Urinary bladder (tissue), 4 donors: ENCODE data around the gene GSAP. TPM values are rescaled to one million over a fixed set of nuclear protein-coding genes. Genes with fewer than 3 reads are reported as not detected.

Experiments
- DNase-seq: peaks from one replicate; pipeline ENCODE4 v3.0.0-alpha.2; 2015; ENCODE audit errors: extremely low spot score
- H3K27ac ChIP-seq: one replicate; pipeline ENCODE4 v1.5.1; 2013; ENCODE audit warnings: low read depth, mild to moderate bottlenecking, moderate library complexity
- H3K36me3 ChIP-seq: one replicate; pipeline ENCODE4 v1.6.1; 2013; ENCODE audit warnings: mild to moderate bottlenecking, moderate library complexity; ENCODE audit not compliant: insufficient read depth
- H3K4me1 ChIP-seq: one replicate; pipeline ENCODE4 v1.6.1; 2013; ENCODE audit warnings: mild to moderate bottlenecking, moderate library complexity; ENCODE audit not compliant: insufficient read depth
- H3K4me3 ChIP-seq: one replicate; pipeline ENCODE4 v1.5.1; 2013; ENCODE audit warnings: low read depth, low read length
- WGBS: extraction: QIAGEN DNeasy Blood & Tissue Kit; methylation state at CpG from one replicate; pipeline ENCODE4 v1.1.7; 2013; 5-methylcytosine and 5-hydroxymethylcytosine counted together
- polyA plus RNA-seq: library from polyadenylated mRNA; stranded (reverse); fragments of 200-250 nt; gene quantifications from one replicate; pipeline ENCODE4 v1.2.3, GENCODE V29; 2013
- total RNA-seq: library from RNA; depleted of rRNA; stranded (reverse); fragments of >200 nt; gene quantifications from one replicate; pipeline ENCODE4 v1.2.3, GENCODE V29; 2014
- donor health status: healthy with polysubstance abuse.
- donor health status: healthy.

Gene GSAP
- total and polyA plus RNA-seq, 2 donors: 4.7 to 14.9 TPM

DNA sequence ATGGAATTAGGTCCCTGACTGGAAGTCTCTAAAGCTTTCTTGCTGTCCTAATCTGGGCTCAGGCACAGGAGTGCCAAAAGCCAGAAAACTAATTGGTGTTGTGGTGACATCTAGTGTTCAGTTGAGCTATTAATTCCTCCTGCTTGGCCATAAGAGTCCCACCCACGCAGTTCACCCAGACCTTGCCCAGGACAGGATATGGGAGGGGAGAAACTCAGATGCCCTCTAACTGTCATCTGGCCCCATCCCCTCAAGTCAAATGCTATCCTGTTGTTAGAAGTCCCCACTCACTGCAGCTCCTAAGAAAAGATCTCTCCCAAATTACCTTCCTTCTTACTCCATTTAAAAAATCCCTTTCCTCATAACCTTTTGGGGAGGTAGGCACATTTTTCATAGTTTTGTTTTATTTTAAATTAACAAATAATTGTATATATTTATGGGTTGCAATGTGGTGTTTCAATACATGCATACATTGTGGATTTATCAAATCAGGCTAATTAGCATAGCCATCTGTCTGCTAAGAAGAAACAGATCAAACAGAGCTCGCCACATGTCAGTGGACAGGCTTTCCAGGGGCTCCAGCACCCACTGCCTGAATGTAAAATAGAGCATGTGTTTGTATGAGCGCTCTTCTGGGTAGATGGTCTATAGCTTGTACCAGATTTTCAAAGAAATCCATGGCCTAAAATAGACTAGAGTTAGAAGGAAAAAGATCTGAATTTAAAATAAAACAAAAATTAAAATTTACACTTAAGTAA is 84.0 kb downstream of the GSAP start:
- 59% methylated on average over 3 of the region's 3 CpGs for WGBS

DNA sequence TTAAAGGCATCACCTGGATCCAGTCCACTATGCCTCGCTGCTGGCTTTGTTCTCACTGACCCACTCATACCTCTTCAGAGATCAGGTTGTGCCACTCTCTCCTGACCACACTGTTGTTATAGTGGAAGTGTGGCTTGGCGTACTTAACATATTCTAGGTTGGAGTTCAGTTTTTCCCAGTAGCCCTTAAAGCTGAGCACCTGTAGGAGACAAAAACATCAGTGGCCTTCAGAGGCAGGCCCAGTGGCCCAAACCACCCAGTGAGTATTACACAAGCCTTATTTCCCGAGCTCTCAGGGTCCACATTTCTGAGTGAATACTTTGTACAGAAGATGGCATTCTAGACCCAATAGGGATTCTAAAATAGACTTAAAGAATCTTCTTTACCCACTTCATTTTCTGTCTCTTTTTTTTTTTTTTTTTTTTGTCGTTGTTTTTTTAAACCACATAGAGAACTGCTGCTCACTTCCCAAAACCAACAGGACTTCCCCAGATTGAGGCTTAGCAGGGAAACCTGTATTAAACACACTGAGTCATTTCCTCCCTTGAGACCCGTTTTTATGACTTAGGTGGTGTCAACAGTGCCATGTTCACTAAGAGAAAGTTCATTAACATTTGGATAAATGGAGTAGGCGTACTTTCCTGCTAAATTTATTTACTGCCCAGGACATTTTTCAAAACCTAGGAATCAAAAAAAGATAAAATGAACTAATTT is 85.8 kb downstream of the GSAP start:
- 78% methylated on average over 6 of the region's 6 CpGs for WGBS
- no peak for DNase-seq
- H3K36me3 ChIP-seq: no peaks in the 10 kb centered on the region
- H3K4me3 ChIP-seq: no peak overlapping the region
- H3K27ac ChIP-seq: peak overlapping the region; percentile 58
- no peaks in the 10 kb centered on the region for H3K4me1 ChIP-seq

More for the DNA sequence above, 84.0 kb downstream of the GSAP start:
- no peak overlapping the region for H3K27ac ChIP-seq
- no peaks in the 10 kb centered on the region for H3K4me1 ChIP-seq
- peak; percentile 66 for DNase-seq
- no peak overlapping the region for H3K4me3 ChIP-seq
- H3K36me3 ChIP-seq: no peaks in the 10 kb centered on the region

DNA sequence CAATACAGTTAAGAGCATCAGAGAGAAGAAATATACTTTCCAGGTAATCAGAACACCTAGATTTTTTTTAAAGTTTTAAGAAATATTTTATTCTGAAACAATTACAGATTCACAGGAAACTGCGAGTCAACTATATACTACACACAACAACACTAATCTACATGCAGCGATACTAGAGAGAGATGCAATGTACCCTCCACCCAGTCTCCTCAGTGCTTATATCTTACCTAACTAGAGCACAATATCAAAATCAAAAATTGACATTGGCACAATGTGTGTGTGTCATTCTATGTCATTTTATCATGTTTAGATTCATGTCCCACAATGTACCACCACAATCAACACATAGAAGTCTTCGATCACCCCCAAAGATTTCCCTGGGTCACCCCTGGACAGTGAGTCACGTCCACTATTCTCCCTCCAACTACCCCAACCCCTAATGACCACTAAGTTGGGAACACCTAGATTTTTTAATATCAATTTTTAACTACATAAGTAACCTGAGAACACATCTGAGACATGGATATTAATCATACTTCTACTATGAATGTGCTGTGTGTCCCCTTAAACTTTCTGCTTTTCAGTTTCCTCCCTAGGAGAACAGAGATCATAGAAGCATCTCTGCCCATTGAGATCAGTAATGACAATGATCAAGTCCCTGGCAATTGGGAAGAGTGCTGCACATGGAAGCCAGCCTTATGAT is 86.5 kb downstream of the GSAP start:
- Histone ChIP-seq H3K36me3 (no peaks in the 10 kb centered on the region), H3K4me3 (no peak overlapping the region), H3K27ac (no peak overlapping the region), H3K4me1 (no peaks in the 10 kb centered on the region)
- WGBS: 93% methylated on average over 4 of the region's 4 CpGs
- DNase-seq: no peak

DNA sequence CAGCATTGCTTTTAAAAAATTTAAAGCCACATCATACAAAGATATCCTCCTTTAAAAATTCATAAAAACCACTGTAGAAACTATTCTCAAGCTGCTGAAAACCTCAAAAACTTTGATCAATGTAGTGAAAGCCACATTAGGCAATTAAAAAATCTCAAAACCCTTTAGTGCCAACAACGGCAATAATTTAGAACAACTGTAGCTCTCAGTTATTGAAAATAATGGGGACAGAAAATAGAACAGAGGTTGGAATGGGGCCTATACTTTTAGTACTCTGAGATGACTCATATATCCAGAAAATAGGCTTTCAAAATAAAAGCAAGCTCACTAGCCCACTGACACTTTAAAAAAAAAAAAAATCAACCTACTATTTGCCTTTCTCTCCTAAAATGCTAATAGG is 87.5 kb downstream of the GSAP start:
- no peak overlapping the region for H3K27ac ChIP-seq
- no peaks in the 10 kb centered on the region for H3K4me1 ChIP-seq
- DNase-seq: no peak
- H3K4me3 ChIP-seq: no peak overlapping the region
- H3K36me3 ChIP-seq: no peaks in the 10 kb centered on the region
- WGBS: 4% methylated on average over 1 of the region's 1 CpG

DNA sequence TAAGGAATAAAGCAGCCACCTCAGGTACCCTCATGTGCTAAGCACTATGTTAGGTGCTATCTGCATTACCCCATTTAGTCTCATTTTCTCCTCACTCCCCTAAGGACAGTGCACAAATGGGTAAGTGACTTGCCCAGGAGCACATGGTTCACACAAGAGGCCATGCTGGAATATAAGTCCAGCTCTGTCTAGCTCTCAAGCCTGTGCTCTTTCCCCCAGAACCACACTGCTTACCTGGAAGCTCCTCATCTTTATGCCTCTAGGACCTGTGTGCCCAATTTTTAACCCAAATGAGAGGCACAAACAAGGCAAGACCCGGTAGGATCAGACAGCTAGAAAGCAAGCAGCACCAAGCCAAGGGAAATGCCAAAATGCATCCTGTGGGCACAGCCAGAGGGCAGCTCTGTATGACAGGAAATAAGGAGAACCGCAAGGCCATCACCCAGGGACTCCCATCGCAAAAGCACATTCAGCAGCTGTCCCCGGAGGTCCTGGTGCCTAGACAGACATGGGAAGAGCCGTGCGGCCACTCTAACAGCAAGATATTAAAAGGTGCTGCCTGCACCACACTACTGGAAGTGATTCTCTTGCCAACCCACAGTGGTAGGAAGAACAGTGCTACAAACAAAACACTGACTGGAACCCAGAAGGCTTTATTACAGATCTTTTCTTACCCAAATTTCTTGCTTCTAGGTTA is 88.1 kb downstream of the GSAP start:
- Histone ChIP-seq H3K27ac (no peak overlapping the region), H3K4me1 (no peaks in the 10 kb centered on the region), H3K4me3 (no peak overlapping the region), H3K36me3 (no peaks in the 10 kb centered on the region)
- WGBS: 39% methylated on average over 6 of the region's 6 CpGs
- DNase-seq: no peak

DNA sequence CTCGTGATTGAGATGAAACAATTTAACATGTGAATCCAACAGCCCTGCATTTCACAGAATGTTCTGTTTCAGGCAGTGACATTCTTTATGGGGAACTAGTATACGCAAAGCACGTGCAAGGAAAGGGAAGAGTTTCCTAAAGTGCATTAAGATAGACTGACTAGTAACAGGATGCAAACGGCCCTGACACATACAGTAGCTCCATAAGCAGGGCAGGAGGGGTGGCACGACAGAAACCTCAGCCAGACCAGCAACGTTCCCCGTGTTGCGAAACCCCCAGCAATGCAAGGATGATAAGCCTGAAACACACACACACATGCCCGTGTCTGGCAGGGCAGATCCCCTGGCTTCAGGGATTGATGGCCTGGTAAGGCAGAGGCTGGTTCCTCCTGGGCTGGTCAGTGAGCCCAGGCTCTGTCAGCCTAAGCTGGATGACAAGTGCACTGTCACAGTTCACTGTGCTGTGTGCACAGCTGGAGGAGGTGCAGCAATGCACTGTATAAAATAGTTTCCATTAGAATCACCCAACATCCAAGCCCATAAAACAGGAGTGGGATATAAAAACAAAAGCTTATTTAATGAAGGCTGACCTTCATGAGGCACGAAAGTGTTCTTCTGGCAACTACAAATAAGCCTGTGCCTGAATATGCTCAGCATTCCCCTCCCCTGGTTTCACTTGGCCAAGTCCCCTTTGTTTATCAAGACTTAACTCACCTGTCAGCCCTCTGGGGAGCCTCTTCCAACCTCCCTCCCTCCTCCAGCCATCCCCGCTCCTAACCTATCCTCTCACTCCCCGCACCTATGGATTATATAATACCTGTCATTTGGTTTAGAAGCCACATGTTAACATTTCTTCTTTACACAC is 88.8 kb downstream of the GSAP start:
- Histone ChIP-seq H3K4me1 (no peaks in the 10 kb centered on the region), H3K36me3 (no peaks in the 10 kb centered on the region), H3K27ac (no peak overlapping the region), H3K4me3 (no peak overlapping the region)
- no peak for DNase-seq
- WGBS: 27% methylated on average over 12 of the region's 12 CpGs

DNA sequence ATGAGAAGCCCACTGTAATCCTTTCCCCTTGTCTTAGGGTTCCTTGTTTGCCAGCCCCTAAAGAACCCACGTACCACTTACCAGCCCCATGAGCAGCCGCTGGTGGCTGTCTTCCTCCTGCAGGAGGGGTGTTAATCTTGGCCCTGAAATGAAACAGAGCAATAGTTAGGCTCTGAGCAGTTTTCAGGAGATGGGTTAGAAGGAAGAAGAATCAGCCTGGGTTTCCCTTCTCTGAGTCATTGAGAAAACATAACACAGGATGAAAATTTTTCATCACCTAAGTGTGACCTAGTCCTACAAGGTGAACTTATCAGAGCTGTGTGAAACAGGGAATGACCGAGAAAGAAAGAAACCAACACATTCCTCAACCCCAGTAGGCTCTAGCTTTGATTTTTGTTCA is 90.0 kb downstream of the GSAP start:
- H3K27ac ChIP-seq: no peak overlapping the region
- WGBS: 83% methylated on average over 3 of the region's 3 CpGs
- no peak overlapping the region for H3K4me3 ChIP-seq
- H3K4me1 ChIP-seq: no peaks in the 10 kb centered on the region
- H3K36me3 ChIP-seq: no peaks in the 10 kb centered on the region
- DNase-seq: no peak

DNA sequence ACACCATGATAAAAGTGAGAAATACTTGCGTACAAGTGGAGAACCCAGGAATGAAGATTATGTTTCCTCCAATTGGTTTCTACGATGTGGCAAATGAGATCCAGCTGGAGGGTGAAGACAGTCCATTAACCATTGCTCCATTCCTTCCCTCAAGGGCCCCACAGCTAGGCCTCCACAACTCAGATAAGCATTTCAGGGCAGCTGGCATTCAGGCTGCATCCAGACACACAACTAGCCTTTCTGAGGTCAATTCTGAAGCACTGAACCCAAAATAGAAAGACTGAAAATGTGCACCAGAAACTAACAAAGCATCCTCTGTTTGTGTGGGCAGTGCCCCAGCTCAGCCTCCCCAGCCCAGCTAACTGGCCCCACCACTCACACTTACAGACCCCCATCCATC is 94.8 kb downstream of the GSAP start:
- H3K4me1 ChIP-seq: no peaks in the 10 kb centered on the region
- DNase-seq: no peak
- 67% methylated on average over 2 of the region's 2 CpGs for WGBS
- H3K36me3 ChIP-seq: no peaks in the 10 kb centered on the region
- no peak overlapping the region for H3K4me3 ChIP-seq
- H3K27ac ChIP-seq: no peak overlapping the region

DNA sequence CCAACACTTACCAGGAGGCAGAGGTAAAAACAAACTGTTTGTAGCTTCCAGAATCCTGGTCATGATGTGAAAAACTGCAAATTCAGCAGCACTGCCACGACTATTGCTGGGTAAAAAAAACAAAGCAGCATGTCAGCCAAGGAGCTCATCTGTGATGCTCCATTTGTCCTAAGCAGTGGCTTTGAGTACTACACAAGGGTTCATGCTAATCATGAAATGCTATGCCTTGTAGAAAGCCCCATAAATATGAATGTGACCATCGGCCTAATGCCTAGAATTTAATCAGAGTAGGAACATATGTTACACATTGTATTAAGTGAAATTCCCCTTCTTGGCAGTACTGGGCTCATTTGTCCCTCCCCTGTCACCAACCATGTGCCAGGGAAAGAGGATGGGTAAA is 95.4 kb downstream of the GSAP start:
- H3K4me3 ChIP-seq: no peak overlapping the region
- no peaks in the 10 kb centered on the region for H3K36me3 ChIP-seq
- no peak overlapping the region for H3K27ac ChIP-seq
- 48% methylated on average over 2 of the region's 2 CpGs for WGBS
- DNase-seq: no peak
- H3K4me1 ChIP-seq: no peaks in the 10 kb centered on the region

DNA sequence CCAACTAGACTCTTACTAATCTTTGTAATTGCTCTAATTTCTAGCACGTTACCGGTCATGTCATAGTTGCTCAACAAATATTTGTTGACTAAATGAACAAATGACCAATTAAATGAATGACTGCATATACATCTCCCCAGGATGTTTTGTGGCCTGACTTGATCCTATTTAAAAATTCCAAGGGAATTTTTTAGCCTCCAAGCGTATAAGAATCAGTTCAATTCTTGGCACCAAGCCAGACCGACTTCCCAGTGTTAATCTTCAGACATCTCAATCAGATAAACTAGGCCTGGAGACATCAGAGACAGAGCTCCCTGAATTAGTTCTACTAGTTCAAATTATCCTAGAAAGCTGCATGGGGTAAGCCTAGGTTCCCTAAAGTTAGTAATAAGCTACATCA is 96.0 kb downstream of the GSAP start:
- no peak for DNase-seq

DNA sequence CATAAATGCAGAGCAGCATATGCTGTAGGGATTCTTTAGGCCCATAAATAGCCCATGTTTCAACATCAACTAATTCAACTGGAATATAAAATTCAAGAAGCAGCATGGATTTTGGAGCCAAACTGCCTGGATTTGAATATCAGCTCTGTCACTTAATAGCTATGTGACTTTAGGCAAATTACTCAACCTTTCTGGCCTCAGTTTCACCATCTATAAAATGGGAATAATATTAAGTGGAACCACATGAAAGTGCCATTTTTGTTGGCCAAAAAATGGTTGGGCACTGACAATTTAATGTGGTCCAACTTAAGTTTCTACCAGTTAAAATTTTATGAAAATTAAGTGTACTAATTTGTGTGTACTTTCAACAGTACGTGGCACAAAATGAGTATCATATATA is 98.1 kb downstream of the GSAP start:
- H3K4me3 ChIP-seq: no peak overlapping the region
- WGBS: 99% methylated on average over 1 of the region's 1 CpG
- H3K27ac ChIP-seq: no peak overlapping the region
- H3K4me1 ChIP-seq: no peaks in the 10 kb centered on the region
- no peaks in the 10 kb centered on the region for H3K36me3 ChIP-seq
- DNase-seq: no peak

More for the DNA sequence above, 96.0 kb downstream of the GSAP start:
- 70% methylated on average over 4 of the region's 4 CpGs for WGBS
- Histone ChIP-seq H3K4me1 (no peaks in the 10 kb centered on the region), H3K27ac (no peak overlapping the region), H3K4me3 (no peak overlapping the region), H3K36me3 (no peaks in the 10 kb centered on the region)

DNA sequence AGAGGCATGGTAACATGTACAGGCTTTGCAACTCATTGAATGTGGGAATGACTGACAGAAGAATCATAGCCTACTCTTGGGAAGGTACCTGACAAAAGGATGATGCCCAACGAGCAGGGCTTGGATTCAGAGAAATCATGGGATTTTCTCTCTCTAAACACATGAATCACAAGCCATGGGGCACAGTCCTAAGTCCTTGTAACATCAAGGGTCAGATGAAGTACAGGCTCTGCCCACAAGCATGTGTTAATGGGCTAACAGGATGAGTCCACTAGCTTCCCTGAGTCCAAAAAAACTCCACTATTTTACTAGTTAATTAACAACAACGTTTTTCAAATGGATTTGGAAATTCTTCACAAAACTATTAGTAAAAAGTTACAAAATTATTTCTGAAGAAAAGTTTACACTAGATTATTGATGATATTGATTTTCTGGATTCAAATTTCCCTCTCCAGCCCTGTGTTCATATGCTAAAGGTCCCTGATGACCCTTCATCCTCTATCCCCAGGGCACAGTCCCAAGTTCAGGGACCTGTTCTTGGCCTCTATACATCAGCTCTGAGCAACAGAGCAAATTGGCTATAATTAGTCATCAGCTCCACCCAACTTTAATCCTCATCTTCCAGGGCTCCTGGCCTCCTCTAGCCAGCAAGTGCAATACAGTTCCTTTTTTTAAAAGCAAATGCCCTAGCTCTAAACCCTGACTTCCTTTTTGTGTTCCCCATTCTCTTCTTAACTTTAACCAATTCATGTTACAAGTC is 99.8 kb downstream of the GSAP start:
- H3K36me3 ChIP-seq: no peaks in the 10 kb centered on the region
- 53% methylated on average over 2 of the region's 2 CpGs for WGBS
- H3K27ac ChIP-seq: no peak overlapping the region
- no peaks in the 10 kb centered on the region for H3K4me1 ChIP-seq
- no peak for DNase-seq
- H3K4me3 ChIP-seq: no peak overlapping the region
